ENCODE data around the gene SMARCC1.

GRCh38 chr3:47588053-47588452 is 193.6 kb downstream of the SMARCC1 start:
- TF ChIP-seq, protein P1, sequence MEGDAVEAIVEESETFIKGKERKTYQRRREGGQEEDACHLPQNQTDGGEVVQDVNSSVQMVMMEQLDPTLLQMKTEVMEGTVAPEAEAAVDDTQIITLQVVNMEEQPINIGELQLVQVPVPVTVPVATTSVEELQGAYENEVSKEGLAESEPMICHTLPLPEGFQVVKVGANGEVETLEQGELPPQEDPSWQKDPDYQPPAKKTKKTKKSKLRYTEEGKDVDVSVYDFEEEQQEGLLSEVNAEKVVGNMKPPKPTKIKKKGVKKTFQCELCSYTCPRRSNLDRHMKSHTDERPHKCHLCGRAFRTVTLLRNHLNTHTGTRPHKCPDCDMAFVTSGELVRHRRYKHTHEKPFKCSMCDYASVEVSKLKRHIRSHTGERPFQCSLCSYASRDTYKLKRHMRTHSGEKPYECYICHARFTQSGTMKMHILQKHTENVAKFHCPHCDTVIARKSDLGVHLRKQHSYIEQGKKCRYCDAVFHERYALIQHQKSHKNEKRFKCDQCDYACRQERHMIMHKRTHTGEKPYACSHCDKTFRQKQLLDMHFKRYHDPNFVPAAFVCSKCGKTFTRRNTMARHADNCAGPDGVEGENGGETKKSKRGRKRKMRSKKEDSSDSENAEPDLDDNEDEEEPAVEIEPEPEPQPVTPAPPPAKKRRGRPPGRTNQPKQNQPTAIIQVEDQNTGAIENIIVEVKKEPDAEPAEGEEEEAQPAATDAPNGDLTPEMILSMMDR (IDR thresholded peaks at IDR 0.05; ENCODE audit: low read depth, low read length), result no peak
- TF ChIP-seq EZH2phosphoT487 (IDR thresholded peaks at IDR 0.05; ENCODE audit: low read depth), result no peak

Data from OCI-LY3 (cell line).